GM11168 (cell line): ENCODE measurements around the gene SBNO1.
"Not testable (repeated sequence)": the region's sequence is repeated elsewhere in the genome, so short reads cannot be mapped to it uniquely, and the experiment has no call there.

Source experiments
- in situ Hi-C: fragments of 300-500 bp; cut with MboI; formaldehyde crosslinking; loops from one replicate; pipeline ENCODE4 v1.12.0; 2022; ENCODE audit warnings: low sequenced_read_pairs; ENCODE audit not compliant: unreplicated experiment

SBNO1 gene

DNA sequence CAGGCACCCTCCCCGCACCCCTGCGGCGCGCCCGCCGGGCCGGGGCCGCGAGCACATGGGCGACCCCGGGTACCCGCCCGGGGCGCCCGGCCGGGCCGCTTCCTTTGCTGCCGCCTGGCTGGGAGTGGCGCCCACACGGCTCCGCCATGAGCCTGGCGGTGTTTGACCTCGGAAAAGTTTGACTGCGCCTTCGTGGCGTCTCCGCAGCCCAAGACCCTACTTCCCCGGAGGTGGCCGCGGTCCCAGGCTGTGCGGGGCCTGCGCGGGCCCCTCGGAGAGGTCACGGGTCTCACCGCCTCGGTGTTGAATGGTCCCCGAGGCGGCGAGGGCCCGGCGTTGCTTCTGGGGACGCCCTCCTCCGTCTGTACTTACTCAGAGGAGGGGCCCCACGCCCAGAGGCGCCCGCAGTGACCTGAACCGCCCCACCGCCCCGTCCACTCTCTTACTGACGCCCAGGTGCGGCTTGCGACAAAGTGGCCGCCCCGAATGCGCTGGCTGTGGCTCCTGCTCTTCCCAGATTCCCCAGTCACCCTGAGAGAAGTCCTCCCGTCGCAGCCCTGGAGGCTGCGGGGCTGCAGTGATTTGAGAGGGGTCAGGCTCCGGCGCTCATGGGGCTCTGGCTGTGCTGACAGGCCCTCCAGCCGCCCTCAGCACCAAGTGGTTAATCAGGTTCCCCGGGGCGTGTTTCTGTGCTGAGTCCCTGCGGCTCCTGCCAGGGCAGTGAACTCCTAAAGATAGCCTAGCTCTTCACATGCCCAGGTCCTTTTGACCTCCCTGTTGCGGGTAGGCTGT is 25.1 kb upstream of the SBNO1 start:
- in situ Hi-C loops, result no loop called here

DNA sequence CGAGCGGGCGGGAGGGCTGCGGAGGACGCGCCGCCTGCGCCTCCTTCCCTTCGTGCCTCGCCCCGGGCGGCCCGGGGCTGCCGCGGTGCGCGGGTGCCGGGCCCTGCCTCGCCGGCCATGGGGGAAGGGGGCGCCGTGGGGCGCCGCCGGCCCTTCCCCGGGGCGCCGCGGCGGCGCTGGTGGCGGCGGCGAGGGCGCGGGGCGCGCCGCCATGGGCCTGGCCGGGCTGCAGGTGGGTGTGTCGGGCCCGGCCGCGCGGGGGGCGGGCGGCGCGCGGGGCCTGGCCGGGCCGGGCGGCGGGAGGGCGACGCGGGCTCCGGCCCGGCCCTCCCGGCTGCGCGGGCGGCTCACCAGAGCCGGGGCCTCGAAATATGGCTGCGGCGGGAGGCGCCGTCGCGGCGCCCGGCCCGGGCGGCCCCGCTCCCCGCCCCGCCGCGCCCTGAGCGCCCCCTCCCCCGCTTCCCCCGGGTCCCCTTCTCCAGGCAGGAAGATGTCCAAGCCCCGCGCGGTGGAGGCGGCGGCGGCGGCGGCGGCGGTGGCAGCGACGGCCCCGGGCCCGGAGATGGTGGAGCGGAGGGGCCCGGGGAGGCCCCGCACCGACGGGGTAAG is 24.4 kb upstream of the SBNO1 start:
- in situ Hi-C loops, result no loop called here

GRCh38 chr12:123388177-123388950 is 23.7 kb upstream of the SBNO1 start:
- in situ Hi-C loops, result no loop called here

DNA sequence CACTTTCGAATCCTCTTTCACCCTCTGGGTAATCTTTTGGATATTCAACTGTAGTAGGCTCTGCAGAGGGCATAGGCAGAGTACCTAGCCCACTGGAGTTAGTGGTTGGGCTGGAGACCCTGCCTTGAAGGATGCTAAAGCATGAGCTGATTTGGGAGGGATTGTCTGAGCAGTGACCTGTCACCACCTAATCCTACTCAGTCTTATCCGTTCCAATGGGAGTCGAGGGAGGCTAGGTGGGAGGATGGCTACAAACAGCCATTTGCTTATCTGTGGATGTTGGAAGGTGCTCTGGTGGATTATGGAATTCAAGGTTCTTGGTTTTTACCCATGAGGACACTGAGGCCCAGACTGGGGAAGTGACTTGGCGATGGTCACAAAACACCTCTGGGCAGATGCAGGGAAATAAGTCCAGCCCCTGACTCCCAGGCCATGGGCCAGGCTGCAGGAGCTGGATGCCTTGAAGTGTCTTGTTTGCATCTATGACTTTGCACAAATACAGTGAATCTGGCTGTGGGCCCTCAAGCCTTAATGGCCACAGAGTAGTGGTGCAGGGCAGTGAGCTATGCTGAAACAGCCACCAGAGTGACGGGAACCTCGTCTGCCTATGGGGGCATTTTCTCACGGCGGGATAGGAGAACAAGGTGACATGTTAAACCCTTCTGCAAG is 23.0 kb upstream of the SBNO1 start:
- in situ Hi-C loops, result no loop called here

DNA sequence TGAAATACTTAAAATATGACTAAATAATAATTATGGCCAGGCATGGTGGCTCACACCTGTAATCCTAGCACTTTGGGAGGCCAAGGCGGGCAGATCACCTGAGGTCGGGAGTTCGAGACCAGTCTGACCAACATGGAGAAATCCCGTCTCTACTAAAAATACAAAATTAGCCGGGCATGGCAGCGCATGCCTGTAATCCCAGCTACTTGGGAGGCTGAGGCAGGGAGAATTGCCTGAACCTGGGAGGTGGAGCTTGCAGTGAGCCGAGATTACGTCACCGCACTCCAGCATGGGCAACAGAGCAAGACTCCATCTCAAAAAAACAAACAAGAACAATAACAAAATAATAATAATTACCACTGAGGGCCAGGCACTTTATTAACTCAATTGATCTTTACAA is 20.9 kb upstream of the SBNO1 start:
- in situ Hi-C loops, result not testable (repeated sequence)

GRCh38 chr12:123384994-123385376 is 20.3 kb upstream of the SBNO1 start:
- in situ Hi-C loops, result no loop called here

DNA sequence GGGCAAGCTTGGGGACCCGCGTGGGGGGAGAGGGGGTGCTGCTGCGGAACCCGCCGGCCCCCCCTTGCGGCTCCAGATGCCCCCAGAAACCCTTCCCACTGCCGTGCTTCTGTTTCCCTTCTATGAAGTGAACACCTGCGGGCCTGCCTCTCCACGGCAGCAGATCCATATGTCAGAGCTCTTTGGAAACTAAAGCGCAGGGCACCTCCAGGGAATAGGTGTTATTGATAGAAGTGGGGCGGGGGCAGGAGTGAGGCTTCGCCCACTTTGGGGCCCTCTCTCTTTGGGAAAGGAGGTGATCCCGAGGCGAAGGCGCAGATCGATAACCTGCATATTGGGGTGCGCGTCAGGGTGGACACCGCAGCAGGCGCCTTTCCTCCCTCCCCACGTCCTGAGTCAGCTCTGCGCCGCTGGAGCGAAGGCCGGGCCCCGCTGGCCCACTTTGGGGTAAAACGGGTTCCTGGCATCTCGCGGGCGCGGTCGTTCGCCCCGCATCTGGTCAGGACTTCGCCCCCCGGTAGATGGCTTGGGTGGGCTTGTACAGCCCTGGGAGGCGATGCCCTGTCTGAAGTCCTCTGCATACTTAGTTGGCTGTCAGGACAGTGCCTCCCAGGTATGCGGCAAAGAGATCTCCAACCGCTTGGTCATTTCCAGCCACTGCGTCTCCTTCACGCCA is 19.8 kb upstream of the SBNO1 start:
- in situ Hi-C loops, result no loop called here

DNA sequence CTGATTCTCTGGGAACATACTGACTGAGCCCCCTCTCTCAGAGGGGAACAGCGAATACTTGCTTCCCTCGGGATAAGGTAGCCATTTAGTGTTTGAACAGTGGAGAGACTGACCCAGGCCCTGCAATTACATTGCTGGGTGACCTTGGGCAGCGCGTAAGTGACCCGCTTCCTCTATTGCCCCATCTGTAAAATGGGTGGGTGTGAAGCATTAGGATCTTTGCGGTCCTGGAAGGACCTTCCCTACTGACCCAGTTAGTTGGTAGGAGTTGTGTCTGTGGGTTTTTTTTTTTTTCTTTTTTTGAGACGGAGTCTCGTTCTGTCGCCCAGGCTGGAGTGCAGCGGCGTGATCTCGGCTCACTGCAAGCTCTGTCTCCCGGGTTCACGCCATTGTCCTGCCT is 18.0 kb upstream of the SBNO1 start:
- in situ Hi-C loops, result no loop called here

- in situ Hi-C loops, result no loop called here
Measured at GRCh38 chr12:123379391-123379790, 14.7 kb upstream of the SBNO1 start.

GRCh38 chr12:123372415-123372814 is 7.8 kb upstream of the SBNO1 start:
- in situ Hi-C loops, result not testable (repeated sequence)

- in situ Hi-C loops, result not testable (repeated sequence)
Measured at GRCh38 chr12:123371667-123372368, 7.2 kb upstream of the SBNO1 start.

- in situ Hi-C loops, result no loop called here
Measured at GRCh38 chr12:123369229-123369628, 4.6 kb upstream of the SBNO1 start.

DNA sequence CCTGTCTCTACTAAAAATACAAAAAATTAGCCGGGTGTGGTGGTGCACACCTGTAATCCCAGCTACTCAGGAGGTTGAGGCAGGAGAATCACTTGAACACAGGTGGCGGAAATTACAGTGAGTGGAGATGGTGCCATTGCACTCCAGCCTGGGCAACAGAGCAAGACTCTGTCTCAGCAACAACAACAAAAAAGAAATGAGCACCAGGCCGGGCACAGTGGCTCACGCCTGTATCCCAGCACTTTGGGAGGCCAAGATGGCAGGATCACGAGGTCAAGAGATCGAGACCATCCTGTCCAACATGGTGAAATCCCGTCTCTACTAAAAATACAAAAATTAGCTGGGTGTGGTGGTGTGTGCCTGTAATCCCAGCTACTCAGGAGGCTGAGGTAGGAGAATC is 3.8 kb upstream of the SBNO1 start:
- in situ Hi-C loops, result not testable (repeated sequence)

DNA sequence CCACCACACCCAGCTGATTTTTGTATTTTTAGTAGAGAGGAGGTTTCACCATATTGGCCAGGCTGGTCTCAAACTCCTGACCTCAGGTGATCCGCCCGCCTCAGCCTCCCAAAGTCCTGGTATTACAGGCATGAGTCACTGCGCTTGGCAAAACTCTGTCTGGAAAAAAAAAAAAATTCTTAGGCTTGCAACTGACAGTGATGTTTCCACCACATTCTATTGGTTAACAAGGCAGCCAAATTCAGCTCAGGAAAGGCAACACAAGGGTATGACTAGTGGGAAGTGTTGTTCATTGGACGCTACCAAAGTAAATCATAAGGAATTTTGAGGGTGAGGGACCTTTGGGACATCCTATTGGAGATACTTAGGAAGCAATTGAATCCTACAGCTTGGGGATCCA is 2.9 kb upstream of the SBNO1 start:
- in situ Hi-C loops, result no loop called here

DNA sequence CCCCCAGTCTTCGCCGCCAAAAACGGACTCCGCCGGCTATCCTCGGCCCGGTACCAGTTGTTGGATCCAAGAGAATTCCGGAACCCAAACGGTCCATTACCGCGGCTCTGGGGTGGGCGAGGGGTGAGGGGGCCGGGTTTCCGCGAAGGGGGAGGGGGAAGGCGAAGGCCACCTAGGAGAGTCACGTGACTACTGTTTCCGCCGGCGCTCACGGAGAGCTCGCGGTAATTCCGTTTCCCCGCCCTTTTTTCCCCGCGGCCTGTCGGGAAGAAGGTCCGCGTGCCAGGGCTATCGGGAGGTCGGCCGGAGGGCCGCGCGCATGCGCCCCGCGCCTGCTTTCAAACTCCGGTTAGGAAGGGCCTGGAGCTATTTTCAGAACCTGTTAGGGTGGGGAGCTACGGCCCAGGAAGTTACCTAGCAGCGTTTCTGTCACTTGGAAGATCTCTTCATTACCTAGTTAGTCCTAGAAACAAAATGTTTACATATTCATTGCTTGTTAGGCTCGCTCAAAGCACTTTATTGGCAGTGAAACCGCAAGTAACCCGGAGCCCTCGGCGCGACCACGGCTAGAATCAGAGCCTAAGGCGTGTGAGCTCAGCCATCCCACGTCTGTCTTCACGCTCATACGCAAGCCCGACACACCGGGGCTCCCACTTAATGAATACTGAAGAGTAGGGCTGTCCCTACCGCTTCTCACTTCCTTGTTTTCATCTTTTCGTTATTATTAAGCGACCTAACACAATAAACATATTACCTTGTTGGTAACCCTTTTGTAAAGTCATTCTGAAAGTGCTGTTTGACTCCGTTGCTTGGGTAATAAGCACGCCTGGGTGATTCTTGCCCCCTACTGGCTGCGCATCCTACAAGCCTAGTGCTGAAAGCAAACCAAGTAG is 624 bp upstream of the SBNO1 start:
- in situ Hi-C loops, result no loop called here

DNA sequence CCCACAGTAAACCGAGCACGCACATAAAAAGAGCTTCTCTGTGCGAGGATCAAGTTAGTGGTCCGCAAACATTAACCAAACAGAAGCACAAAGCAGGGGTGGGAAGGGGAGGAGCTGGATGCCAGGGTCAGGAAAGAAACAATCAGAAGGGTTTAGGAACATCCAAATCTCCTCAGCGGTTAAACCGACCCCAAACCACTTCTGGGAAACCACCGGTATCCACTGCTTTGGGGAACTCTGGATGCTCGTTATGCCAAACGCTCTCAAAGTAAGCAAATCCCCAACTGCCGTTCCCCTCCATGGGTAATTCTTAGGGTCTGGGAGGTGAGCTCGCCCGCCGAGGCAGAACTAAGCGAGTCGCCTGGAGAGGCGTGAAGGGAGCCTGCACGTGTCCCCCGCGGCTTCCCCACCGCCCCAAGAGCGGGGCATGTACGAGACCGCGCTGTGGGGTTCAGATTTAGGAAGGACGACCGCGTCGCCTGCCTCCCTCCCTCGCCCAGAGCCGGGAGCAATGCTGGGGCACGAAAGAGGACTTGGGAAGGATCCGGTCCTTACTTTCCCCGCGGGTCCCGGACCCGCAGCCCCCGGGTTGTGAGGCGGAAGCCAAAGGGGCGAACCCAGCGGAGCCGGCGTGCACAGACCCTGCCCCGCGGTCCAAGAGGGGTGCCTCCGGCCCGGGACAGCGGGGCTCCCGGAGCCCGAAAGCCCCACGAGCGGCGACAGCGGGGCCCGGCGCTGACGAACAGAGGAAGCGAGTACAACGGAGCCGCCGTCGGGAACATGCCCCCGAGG is 711 bp downstream of the SBNO1 start:
- in situ Hi-C loops, result no loop called here

DNA sequence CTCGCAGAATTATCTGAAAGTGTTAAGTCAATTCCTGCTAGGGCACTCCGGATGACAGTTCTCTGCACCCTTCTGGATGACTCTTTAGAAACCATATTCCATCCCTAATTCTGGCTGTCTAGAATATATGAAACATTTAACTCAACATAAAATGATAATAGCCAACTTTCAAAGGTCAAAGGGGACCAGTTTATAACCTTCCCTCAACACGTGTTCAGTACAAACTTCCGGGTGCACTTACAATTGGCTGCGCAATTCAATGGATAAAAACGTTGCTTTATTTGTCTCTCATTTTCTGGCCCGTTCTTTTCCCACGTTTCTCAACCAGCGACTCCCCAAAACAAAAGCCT is 1.3 kb downstream of the SBNO1 start:
- in situ Hi-C loops, result no loop called here

GRCh38 chr12:123358035-123358434 is 6.6 kb downstream of the SBNO1 start:
- in situ Hi-C loops, result no loop called here
